VCaP (cell line): ENCODE measurements around the gene STAT1.
"Not testable (repeated sequence)": the region's sequence is repeated elsewhere in the genome, so short reads cannot be mapped to it uniquely, and the experiment has no call there.

Source experiments
- H3K27ac ChIP-seq: fragments of 450-650 bp; 2 replicates; pipeline ENCODE4 v1.5.1; 2017
- CTCF ChIP-seq: fragments of 450-650 bp; conservative IDR thresholded peaks from 2 replicates; pipeline ENCODE4 v1.5.1; 2017; ENCODE audit warnings: mild to moderate bottlenecking, moderate library complexity

The STAT1 gene

GRCh38 chr2:190964170-190964795 lies 49.7 kb downstream of the STAT1 start:
- no peak for TF ChIP-seq CTCF
- no peak overlapping the region for H3K27ac ChIP-seq

- no peak overlapping the region for H3K27ac ChIP-seq
- TF ChIP-seq CTCF = no peak
Measured at GRCh38 chr2:190963088-190963487, 50.9 kb downstream of the STAT1 start.

GRCh38 chr2:190961918-190962487 lies 52.0 kb downstream of the STAT1 start:
- no peak overlapping the region for H3K27ac ChIP-seq
- TF ChIP-seq CTCF = no peak

GRCh38 chr2:190961117-190961516 lies 52.9 kb downstream of the STAT1 start:
- not testable (repeated sequence) for H3K27ac ChIP-seq

- H3K27ac ChIP-seq = no peak overlapping the region
- TF ChIP-seq CTCF = no peak
Measured at GRCh38 chr2:190959911-190960788, 53.8 kb downstream of the STAT1 start.

- no peak overlapping the region for H3K27ac ChIP-seq
- no peak for TF ChIP-seq CTCF
Measured at GRCh38 chr2:190953257-190953656, 60.7 kb downstream of the STAT1 start.

- no peak for TF ChIP-seq CTCF
- no peak overlapping the region for H3K27ac ChIP-seq
Measured at GRCh38 chr2:190950566-190950991, 63.4 kb downstream of the STAT1 start.
